Glomerular endothelial cell (primary cell): ENCODE results near the gene PRDX2. TPM values are rescaled to one million over a fixed set of nuclear protein-coding genes. Genes with fewer than 3 reads are reported as not detected.

Experiments used
- DNase-seq: peaks from one replicate; pipeline ENCODE4 v3.0.0-alpha.2; 2011; ENCODE audit warnings: low read depth, low spot score; ENCODE audit errors: extremely low read depth
- total RNA-seq: library from RNA; depleted of rRNA; stranded (reverse); fragments of >200 nt; gene quantifications from 2 replicates; pipeline ENCODE4 v1.2.3, GENCODE V29; 2015

PRDX2 gene
- total RNA-seq, 1 donor from 2014 or later, result 325 TPM

GRCh38 chr19:12757544-12758274, 43.9 kb downstream of the PRDX2 start:
- no peak for DNase-seq

DNA sequence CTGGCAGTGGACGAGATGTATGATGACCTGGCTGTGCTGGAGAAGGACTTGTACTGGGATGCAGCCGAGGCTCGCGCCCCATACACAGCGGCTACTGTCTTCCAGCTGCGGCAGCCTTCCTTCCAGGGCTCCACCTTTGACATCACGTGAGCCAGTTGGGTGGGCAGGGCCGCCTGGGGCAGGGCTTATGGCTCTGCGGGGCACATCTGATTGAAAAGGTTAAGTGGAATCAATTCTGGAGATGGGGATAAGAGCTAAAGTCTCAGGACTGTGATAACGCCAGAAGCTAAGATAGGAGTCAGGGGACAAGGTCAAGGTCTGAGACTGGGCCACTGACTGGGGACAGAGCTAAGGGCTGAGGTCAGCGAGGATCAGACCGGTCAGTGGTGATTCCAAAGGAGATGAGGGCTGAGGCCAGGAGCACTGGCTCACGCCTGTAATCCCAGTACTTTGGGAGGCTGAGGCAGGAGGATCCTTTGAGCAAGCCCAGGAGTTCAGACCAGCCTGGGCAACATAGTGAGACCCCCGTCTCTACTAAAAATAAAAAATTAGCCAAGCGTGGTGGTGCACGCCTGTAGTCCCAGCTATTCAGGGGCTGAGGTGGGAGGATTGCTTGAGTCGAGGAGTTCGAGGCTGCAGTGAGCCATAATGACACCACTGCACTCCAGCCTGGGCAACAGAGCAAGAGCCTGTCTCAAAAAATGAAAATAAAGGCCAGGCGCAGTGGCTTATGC, 45.3 kb downstream of the PRDX2 start:
- DNase-seq, result no peak

DNA sequence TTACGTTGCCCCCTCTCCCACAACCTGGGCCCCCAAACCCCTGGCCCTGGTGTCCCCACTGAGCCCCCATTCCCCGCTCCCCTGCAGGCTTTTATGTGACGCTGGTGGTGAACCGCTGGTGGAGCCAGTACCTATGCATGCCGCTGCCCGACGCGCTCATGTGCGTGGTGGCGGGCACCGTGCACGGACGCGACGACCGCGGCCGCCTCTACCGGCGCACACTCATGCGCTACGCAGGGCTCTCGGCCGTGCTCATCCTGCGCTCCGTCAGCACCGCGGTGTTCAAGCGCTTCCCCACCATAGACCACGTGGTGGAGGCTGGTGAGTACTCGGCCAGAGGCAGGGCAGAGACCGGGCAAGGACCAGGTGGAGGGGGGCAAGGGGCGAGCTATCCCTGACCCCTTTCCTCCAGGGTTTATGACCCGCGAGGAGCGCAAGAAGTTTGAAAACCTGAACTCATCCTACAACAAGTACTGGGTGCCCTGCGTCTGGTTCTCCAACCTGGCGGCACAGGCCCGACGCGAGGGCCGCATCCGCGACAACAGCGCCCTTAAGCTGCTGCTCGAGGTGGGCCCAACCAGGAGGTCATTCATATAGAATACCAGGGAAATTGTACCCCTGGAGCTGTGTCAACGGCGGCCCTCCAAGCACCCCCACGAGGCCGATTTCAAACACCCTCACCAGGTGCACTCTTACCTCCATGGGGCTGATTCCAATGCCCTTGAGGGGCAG, 47.0 kb downstream of the PRDX2 start:
- DNase-seq, result no peak

GRCh38 chr19:12752056-12752781, 49.4 kb downstream of the PRDX2 start:
- DNase-seq, result no peak

- DNase-seq, result no peak
Observed at GRCh38 chr19:12751635-12752034, 50.0 kb downstream of the PRDX2 start, which contains the start of gene BEST2. Gene BEST2 (plus strand): TSS chr19:12751791. CDS start chr19:12752593, 802 bp downstream.

DNA sequence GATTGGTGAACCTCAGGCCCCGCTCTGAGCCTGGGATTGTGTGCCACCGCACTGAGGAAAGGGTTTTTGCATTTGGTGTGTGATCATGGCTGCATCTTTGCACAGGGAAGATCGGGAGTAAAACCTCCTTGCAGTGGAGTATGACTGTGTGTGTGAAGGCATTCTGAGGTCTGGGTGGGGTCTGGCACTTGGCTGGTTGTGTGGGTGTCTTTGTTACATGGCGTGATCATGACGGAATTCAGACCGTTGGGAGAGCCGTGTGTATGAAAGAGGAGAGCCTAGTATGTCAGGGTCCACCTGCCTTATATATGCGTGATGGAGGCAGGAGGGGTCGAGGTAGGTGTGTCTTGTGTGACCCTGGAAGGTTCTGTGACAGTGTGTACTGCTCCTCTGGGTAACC, 50.7 kb downstream of the PRDX2 start:
- no peak for DNase-seq

- no peak for DNase-seq
Observed at GRCh38 chr19:12749938-12750521, 51.6 kb downstream of the PRDX2 start.

- DNase-seq, result no peak
Observed at GRCh38 chr19:12748489-12748888, 53.1 kb downstream of the PRDX2 start.

Other genes starting within 250 kb of the PRDX2 start
- gene ZNF490, start 191.0 kb downstream of the PRDX2 start, total RNA-seq, result 8.1 and 8.6 TPM in 2 replicates
- gene ZNF791, start 190.9 kb downstream of the PRDX2 start, total RNA-seq, result 13.0 and 13.5 TPM in 2 replicates
- 108 and 113 TPM in 2 replicates for gene MAN2B1, start 135.1 kb downstream of the PRDX2 start, total RNA-seq
- gene WDR83, start 135.0 kb downstream of the PRDX2 start, total RNA-seq, result 10.2 and 13.8 TPM in 2 replicates
- 86.9 and 87.5 TPM in 2 replicates for gene DHPS, start 119.9 kb downstream of the PRDX2 start, total RNA-seq
- gene GNG14, start 113.8 kb downstream of the PRDX2 start, total RNA-seq, result 2.1 TPM in 1 of 2 replicates, not detected in the other
- gene FBXW9, start 105.2 kb downstream of the PRDX2 start, total RNA-seq, result 8.0 and 12.1 TPM in 2 replicates
- 56.9 and 60.2 TPM in 2 replicates for gene TNPO2, start 77.9 kb downstream of the PRDX2 start, total RNA-seq
- gene TRIR, start 67.1 kb downstream of the PRDX2 start, total RNA-seq, result 380 and 408 TPM in 2 replicates
- 65.0 and 88.7 TPM in 2 replicates for gene GET3, start 64.3 kb downstream of the PRDX2 start, total RNA-seq
- not detected in 2 replicates for gene BEST2, start 50.0 kb downstream of the PRDX2 start, total RNA-seq
- 24.9 and 33.1 TPM in 2 replicates for gene HOOK2, start 26.2 kb downstream of the PRDX2 start, total RNA-seq
- gene JUNB, start 10.3 kb downstream of the PRDX2 start, total RNA-seq, result 110 and 298 TPM in 2 replicates
- not detected in 2 replicates for gene THSD8, start 269 bp upstream of the PRDX2 start, total RNA-seq
- gene RNASEH2A, start 4.8 kb upstream of the PRDX2 start, total RNA-seq, result 16.4 and 17.2 TPM in 2 replicates
- not detected in 2 replicates for gene RTBDN, start 32.8 kb upstream of the PRDX2 start, total RNA-seq
- gene MAST1, start 36.7 kb upstream of the PRDX2 start, total RNA-seq, result 0.64 and 3.2 TPM in 2 replicates
- gene DNASE2, start 79.6 kb upstream of the PRDX2 start, total RNA-seq, result 40.1 and 56.4 TPM in 2 replicates
- gene KLF1, start 85.4 kb upstream of the PRDX2 start, total RNA-seq, result not detected in 2 replicates
- gene GCDH, start 89.4 kb upstream of the PRDX2 start, total RNA-seq, result 17.7 and 35.7 TPM in 2 replicates
- 0.64 TPM in 1 of 2 replicates, not detected in the other for gene SYCE2, start 117.5 kb upstream of the PRDX2 start, total RNA-seq
- 74.0 TPM in 2 replicates for gene FARSA, start 131.9 kb upstream of the PRDX2 start, total RNA-seq
- 1,355 and 1,382 TPM in 2 replicates for gene CALR, start 136.8 kb upstream of the PRDX2 start, total RNA-seq
- 86.7 and 105 TPM in 2 replicates for gene RAD23A, start 144.1 kb upstream of the PRDX2 start, total RNA-seq
- 58.2 and 64.6 TPM in 2 replicates for gene GADD45GIP1, start 155.4 kb upstream of the PRDX2 start, total RNA-seq
- 0.05 TPM in 1 of 2 replicates, not detected in the other for gene DAND5, start 167.8 kb upstream of the PRDX2 start, total RNA-seq
- gene NFIX, start 193.7 kb upstream of the PRDX2 start, total RNA-seq, result 4.9 and 5.0 TPM in 2 replicates